ENCODE measurements around the gene SMYD4. TPM values are rescaled to one million over a fixed set of nuclear protein-coding genes. Genes with fewer than 3 reads are reported as not detected.
"Not testable (repeated sequence)": the region's sequence is repeated elsewhere in the genome, so short reads cannot be mapped to it uniquely, and the experiment has no call there.

SMYD4 gene
- total RNA-seq, 1 donor from 2014 or later = 33.5 TPM

GRCh38 chr17:1766382-1767135 lies 63.1 kb downstream of the SMYD4 start:
- peaks cover 8% of the 10 kb centered on the region for H3K36me3 Mint-ChIP-seq (ENCODE audit: insufficient read depth)
- H3K27ac Mint-ChIP-seq = no peak overlapping the region
- no peaks in the 10 kb centered on the region for H3K27me3 Mint-ChIP-seq
- no peaks in the 10 kb centered on the region for H3K9me3 Mint-ChIP-seq (ENCODE audit: low read depth)
- TF ChIP-seq, protein P1, sequence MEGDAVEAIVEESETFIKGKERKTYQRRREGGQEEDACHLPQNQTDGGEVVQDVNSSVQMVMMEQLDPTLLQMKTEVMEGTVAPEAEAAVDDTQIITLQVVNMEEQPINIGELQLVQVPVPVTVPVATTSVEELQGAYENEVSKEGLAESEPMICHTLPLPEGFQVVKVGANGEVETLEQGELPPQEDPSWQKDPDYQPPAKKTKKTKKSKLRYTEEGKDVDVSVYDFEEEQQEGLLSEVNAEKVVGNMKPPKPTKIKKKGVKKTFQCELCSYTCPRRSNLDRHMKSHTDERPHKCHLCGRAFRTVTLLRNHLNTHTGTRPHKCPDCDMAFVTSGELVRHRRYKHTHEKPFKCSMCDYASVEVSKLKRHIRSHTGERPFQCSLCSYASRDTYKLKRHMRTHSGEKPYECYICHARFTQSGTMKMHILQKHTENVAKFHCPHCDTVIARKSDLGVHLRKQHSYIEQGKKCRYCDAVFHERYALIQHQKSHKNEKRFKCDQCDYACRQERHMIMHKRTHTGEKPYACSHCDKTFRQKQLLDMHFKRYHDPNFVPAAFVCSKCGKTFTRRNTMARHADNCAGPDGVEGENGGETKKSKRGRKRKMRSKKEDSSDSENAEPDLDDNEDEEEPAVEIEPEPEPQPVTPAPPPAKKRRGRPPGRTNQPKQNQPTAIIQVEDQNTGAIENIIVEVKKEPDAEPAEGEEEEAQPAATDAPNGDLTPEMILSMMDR (IDR thresholded peaks at IDR 0.05; ENCODE audit: unreplicated experiment) = no peak
- no peak for DNase-seq (ENCODE audit: low spot score, unreplicated experiment)
- H3K4me1 Mint-ChIP-seq (ENCODE audit: low read depth) = peaks cover 35% of the 10 kb centered on the region
- no peak overlapping the region for H3K4me3 Mint-ChIP-seq (ENCODE audit: low read depth)

DNA sequence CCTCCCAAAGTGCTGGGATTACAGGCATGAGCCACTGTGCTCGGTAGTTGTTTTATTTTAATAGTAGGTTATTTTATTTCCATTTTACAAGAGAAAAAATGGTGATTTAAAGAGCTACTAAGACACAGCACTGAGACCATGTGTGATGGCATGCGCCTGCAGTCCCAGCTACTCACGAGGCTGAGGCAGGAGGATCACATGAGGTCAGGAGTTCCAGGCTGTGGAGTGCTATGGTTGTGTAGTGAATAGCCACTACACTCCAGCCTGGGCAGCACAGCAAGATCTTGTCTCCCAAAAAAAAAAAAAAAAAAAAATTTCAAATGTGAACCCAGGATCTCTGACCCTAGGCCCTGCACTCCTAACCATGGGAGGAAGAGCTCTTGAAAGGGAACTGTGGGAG lies 64.1 kb downstream of the SMYD4 start:
- Mint-ChIP-seq H3K4me1 (ENCODE audit: low read depth) (peaks cover 36% of the 10 kb centered on the region), H3K36me3 (ENCODE audit: insufficient read depth) (peaks cover 7% of the 10 kb centered on the region), H3K9me3 (ENCODE audit: low read depth) (no peaks in the 10 kb centered on the region), H3K27ac (no peak overlapping the region), H3K4me3 (ENCODE audit: low read depth) (no peak overlapping the region), H3K27me3 (no peaks in the 10 kb centered on the region)
- DNase-seq (ENCODE audit: low spot score, unreplicated experiment) = no peak
- TF ChIP-seq, protein P1 (IDR thresholded peaks at IDR 0.05; ENCODE audit: unreplicated experiment) = no peak

GRCh38 chr17:1764705-1765104 lies 65.0 kb downstream of the SMYD4 start:
- H3K9me3 Mint-ChIP-seq (ENCODE audit: low read depth); H3K36me3 Mint-ChIP-seq (ENCODE audit: insufficient read depth); H3K4me3 Mint-ChIP-seq (ENCODE audit: low read depth); H3K27me3 Mint-ChIP-seq; DNase-seq (ENCODE audit: low spot score, unreplicated experiment): not testable (repeated sequence)
- Mint-ChIP-seq H3K27ac (peak overlapping the region; percentile 52), H3K4me1 (ENCODE audit: low read depth) (peaks cover 30% of the 10 kb centered on the region)

- Mint-ChIP-seq H3K4me1 (ENCODE audit: low read depth) (peaks cover 26% of the 10 kb centered on the region), H3K9me3 (ENCODE audit: low read depth) (no peaks in the 10 kb centered on the region), H3K27ac (peak overlapping the region; percentile 52), H3K27me3 (no peaks in the 10 kb centered on the region), H3K4me3 (ENCODE audit: low read depth) (peak overlapping the region; percentile 84), H3K36me3 (ENCODE audit: insufficient read depth) (peaks cover 5% of the 10 kb centered on the region)
- TF ChIP-seq, protein P1 (IDR thresholded peaks at IDR 0.05; ENCODE audit: unreplicated experiment) = no peak
- no peak for DNase-seq (ENCODE audit: low spot score, unreplicated experiment)
Measured at GRCh38 chr17:1764284-1764683, 65.4 kb downstream of the SMYD4 start.

DNA sequence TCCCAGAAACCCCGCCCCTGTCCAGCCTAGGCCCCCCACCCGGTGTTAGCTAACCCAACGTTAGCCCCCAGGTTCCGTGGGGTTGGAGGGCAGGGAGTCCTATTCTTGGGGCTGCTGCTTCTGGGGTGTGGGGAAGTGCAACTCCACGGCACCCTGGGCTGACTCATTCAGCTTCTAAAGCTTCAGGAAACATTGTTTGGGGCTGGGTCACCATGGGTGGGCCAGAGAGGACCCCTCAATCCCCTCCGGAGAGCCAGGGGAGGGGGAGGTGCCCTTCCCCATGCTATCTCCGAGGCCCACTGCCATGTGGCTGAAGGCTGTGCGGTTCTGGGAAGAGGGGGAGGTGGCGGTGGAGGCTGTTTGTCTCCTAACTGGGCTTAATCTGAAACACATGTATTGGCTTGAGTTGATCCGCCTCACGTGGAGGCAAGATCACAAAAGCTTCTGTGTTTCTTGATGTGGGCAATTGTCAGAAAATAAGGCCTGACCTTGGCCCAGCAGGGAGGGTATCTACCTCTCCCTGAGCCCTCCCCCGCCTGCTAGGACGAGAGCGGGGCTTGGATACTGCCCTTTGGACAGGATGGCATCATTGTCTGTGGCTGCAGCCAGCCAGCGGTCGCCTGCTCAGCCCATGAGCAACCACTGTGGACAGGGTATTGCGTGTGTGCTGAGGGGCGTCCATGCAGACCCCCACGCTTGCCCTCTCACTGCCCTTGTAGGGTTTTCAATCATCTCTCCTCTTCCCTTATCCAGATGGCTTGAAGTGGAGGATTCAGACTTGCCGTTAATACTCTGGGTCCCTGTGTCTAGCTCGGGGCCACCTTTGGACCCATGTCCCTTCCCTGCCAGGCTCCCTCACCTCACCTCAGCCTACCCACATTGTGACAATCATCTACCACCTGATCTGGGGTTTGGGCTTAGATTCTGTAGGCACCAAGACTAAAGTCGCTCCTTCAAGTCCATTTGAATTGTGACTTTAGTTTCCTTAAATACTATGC lies 66.5 kb downstream of the SMYD4 start:
- Mint-ChIP-seq H3K36me3 (ENCODE audit: insufficient read depth) (peaks cover 5% of the 10 kb centered on the region), H3K4me3 (ENCODE audit: low read depth) (peak overlapping the region; percentile 84), H3K27ac (peak overlapping the region; percentile 92), H3K4me1 (ENCODE audit: low read depth) (peaks cover 27% of the 10 kb centered on the region), H3K9me3 (ENCODE audit: low read depth) (no peaks in the 10 kb centered on the region), H3K27me3 (no peaks in the 10 kb centered on the region)
- TF ChIP-seq, protein P1 (IDR thresholded peaks at IDR 0.05; ENCODE audit: unreplicated experiment) = no peak
- DNase-seq (ENCODE audit: low spot score, unreplicated experiment) = no peak
